AG10803 (cell line): Measurements from ENCODE around the gene GSTP1.

ENCODE experiments used
- DNase-seq: peaks from one replicate; pipeline ENCODE4 v3.0.0; 2010; ENCODE audit warnings: low read depth
- H3K4me3 ChIP-seq: 2 replicates; pipeline ENCODE4 v1.5.1; 2011; ENCODE audit warnings: mild to moderate bottlenecking, low read length, control low read depth
- CTCF ChIP-seq: conservative IDR thresholded peaks from 2 replicates; pipeline ENCODE4 v1.5.1; 2011; ENCODE audit warnings: mild to moderate bottlenecking, low read length, control low read depth, inconsistent platforms

GSTP1 gene

GRCh38 chr11:67607507-67607906, 23.9 kb downstream of the GSTP1 start:
- TF ChIP-seq CTCF, result no peak
- H3K4me3 ChIP-seq, result peak overlapping the region; percentile 89
- DNase-seq, result no peak

GRCh38 chr11:67608486-67608885, 24.9 kb downstream of the GSTP1 start:
- no peak overlapping the region for H3K4me3 ChIP-seq
- no peak for DNase-seq
- no peak for TF ChIP-seq CTCF

- no peak for TF ChIP-seq CTCF
- no peak overlapping the region for H3K4me3 ChIP-seq
Observed at GRCh38 chr11:67609316-67609715, 25.7 kb downstream of the GSTP1 start.

GRCh38 chr11:67610302-67610868, 26.8 kb downstream of the GSTP1 start:
- H3K4me3 ChIP-seq, result no peak overlapping the region

More at GRCh38 chr11:67609316-67609715, 25.7 kb downstream of the GSTP1 start:
- no peak for DNase-seq

GRCh38 chr11:67611165-67611564, 27.6 kb downstream of the GSTP1 start:
- DNase-seq, result no peak
- H3K4me3 ChIP-seq, result no peak overlapping the region
- no peak for TF ChIP-seq CTCF

More at GRCh38 chr11:67610302-67610868, 26.8 kb downstream of the GSTP1 start:
- DNase-seq, result no peak
- TF ChIP-seq CTCF, result no peak

- no peak for TF ChIP-seq CTCF
- no peak for DNase-seq
- no peak overlapping the region for H3K4me3 ChIP-seq
Observed at GRCh38 chr11:67611704-67612587, 28.3 kb downstream of the GSTP1 start.

- DNase-seq, result no peak
- TF ChIP-seq CTCF, result no peak
- no peak overlapping the region for H3K4me3 ChIP-seq
Observed at GRCh38 chr11:67612751-67613150, 29.1 kb downstream of the GSTP1 start.
